T-helper 2 cell (primary cell): ENCODE measurements around the gene ALPK1.
"Not testable (repeated sequence)": the region's sequence is repeated elsewhere in the genome, so short reads cannot be mapped to it uniquely, and the experiment has no call there.

Experiments
- DNase-seq, 5 experiments: peaks; one replicate each; pipeline versions ENCODE4 v3.0.0 to v3.0.0-alpha.2; 2012 to 2022

The ALPK1 gene

GRCh38 chr4:112453321-112453720 lies 156.2 kb downstream of the ALPK1 start:
- no peak for DNase-seq

GRCh38 chr4:112472318-112472717 lies 175.1 kb downstream of the ALPK1 start:
- no peak for DNase-seq

DNA sequence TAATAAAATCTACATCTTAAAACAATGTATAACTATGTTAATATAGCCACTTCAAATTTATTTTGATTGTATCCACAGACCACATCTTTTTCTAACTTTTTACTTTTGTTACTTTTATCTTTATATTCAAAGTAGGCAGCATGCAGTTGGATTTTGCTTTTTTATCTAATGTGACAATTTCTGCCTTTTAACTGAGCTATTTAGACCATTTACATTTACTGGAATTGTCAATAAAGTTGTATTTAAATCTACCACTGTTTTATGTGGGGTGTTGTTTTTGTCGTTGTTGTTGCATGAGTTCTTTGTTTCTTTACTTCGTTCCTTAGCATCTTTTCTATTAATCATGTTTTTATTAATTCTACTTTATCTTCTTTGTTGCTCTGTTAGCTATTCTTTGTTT lies 176.8 kb downstream of the ALPK1 start:
- no peak for DNase-seq

- DNase-seq: no peak
These were observed 188.8 kb downstream of the ALPK1 start for GRCh38 chr4:112485930-112486329.

GRCh38 chr4:112490808-112491207 lies 193.6 kb downstream of the ALPK1 start:
- not testable (repeated sequence) for DNase-seq
